Smooth muscle cell (in vitro differentiated cells): ENCODE data around the gene DAG1. TPM values are rescaled to one million over a fixed set of nuclear protein-coding genes. Genes with fewer than 3 reads are reported as not detected.

Experiments
- DNase-seq: peaks from one replicate; lab custom pipeline; 2025; ENCODE audit not compliant: unreplicated experiment; lab: John Stamatoyannopoulos, UW
- H2AFZ ChIP-seq: fragments of 200-600 bp; sonication (generic); 2 replicates; pipeline ENCODE4 v1.6.0; 2016; ENCODE audit warnings: antibody characterized with exemption, low read depth, mild to moderate bottlenecking
- H3F3A ChIP-seq: fragments of 200-600 bp; sonication (generic); 2 replicates; pipeline ENCODE4 v1.6.0; 2017; ENCODE audit warnings: antibody characterized with exemption, low read depth
- H3K27ac ChIP-seq: fragments of 200-600 bp; sonication (generic); 2 replicates; pipeline ENCODE4 v1.5.1; 2016; ENCODE audit warnings: low read depth, mild to moderate bottlenecking
- H3K27me3 ChIP-seq: fragments of 200-600 bp; sonication (generic); 2 replicates; pipeline ENCODE4 v1.6.1; 2016; ENCODE audit warnings: low read depth, mild to moderate bottlenecking
- H3K36me3 ChIP-seq: fragments of 200-600 bp; sonication (generic); 2 replicates; pipeline ENCODE4 v1.5.1; 2016; ENCODE audit warnings: low read depth
- H3K4me1 ChIP-seq: fragments of 200-600 bp; sonication (generic); 2 replicates; pipeline ENCODE4 v1.5.1; 2016; ENCODE audit warnings: low read depth
- H3K4me2 ChIP-seq: fragments of 200-600 bp; sonication (generic); 2 replicates; pipeline ENCODE4 v1.6.0; 2016; ENCODE audit warnings: mild to moderate bottlenecking
- H3K4me3 ChIP-seq: fragments of 200-600 bp; sonication (generic); 2 replicates; pipeline ENCODE4 v1.5.1; 2016; ENCODE audit warnings: mild to moderate bottlenecking
- H3K79me2 ChIP-seq: fragments of 200-600 bp; sonication (generic); 2 replicates; pipeline ENCODE4 v1.6.0; 2016; ENCODE audit warnings: low read depth, mild to moderate bottlenecking
- H3K9ac ChIP-seq: fragments of 200-600 bp; sonication (generic); 2 replicates; pipeline ENCODE4 v1.6.0; 2016; ENCODE audit warnings: low read depth
- H3K9me3 ChIP-seq: fragments of 200-600 bp; sonication (generic); replicated peaks from 2 replicates; pipeline ENCODE4 v1.5.1; 2016; ENCODE audit warnings: low read depth
- H4K20me1 ChIP-seq: fragments of 200-600 bp; sonication (generic); 2 replicates; pipeline ENCODE4 v1.6.0; 2016; ENCODE audit warnings: low read depth
- CTCF ChIP-seq: fragments of 200-600 bp; sonication (generic); IDR thresholded peaks from 2 replicates; pipeline ENCODE4 v1.5.1; 2017; ENCODE audit warnings: borderline replicate concordance, mild to moderate bottlenecking, antibody characterized with exemption; ENCODE audit not compliant: insufficient read depth, poor library complexity, severe bottlenecking
- WGBS: methylation state at CpG from one replicate; pipeline ENCODE4 v1.1.7; 2016; ENCODE audit warnings: low lambda C conversion rate; 5-methylcytosine and 5-hydroxymethylcytosine counted together
- polyA plus RNA-seq: library from polyadenylated mRNA; unstranded; fragments of >200 nt; fragmentation: Nextera tagmentation; extraction: Ambion mirVana; gene quantifications from 2 replicates; pipeline ENCODE4 v1.2.1, GENCODE V29; 2016
- total RNA-seq: library from RNA; depleted of rRNA; stranded (reverse); fragments of >200 nt; gene quantifications from 2 replicates; pipeline ENCODE4 v1.2.3, GENCODE V29; 2014

DAG1 gene
- total and polyA plus RNA-seq, 2 experiments from 2014 or later: 32.1 to 61.6 TPM

- 70% methylated on average over 4 of the region's 4 CpGs for WGBS
- no peak for DNase-seq
- Histone ChIP-seq H3K4me1 (no peaks in the 10 kb centered on the region), H3K4me2 (peak overlapping the region; percentile 4), H3K27ac (peak overlapping the region; percentile 27), H2AFZ (no peak overlapping the region), H3K9me3 (no peaks in the 10 kb centered on the region), H3K27me3 (no peaks in the 10 kb centered on the region), H3F3A (peaks cover 3% of the 10 kb centered on the region), H3K9ac (no peak overlapping the region), H3K36me3 (no peaks in the 10 kb centered on the region), H4K20me1 (peaks cover 32% of the 10 kb centered on the region), H3K4me3 (no peak overlapping the region), H3K79me2 (peaks cover 16% of the 10 kb centered on the region)
- no peak for TF ChIP-seq CTCF
Observed at GRCh38 chr3:49513494-49514124, 43.5 kb downstream of the DAG1 start.

DNA sequence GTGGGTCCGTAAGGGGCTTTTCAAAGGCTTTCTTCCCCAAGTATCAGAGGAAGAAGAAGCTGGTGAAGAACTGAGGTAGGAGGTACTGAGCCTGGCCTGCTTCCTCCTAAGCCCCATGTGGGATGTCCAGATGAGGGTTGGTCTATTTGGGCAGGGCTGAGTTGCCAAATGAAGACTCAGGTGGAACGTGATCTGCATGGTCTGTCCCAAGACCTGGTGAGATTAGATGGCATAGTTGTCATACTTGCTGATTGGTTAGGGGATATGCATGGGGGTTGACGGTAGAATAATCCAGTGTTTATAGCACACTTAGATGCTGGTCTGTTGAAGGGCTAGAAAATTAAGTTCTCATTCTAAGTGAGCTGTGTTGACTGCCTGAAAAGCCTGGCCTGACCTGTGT, 47.9 kb downstream of the DAG1 start:
- DNase-seq: no peak
- Histone ChIP-seq H4K20me1 (peaks cover 48% of the 10 kb centered on the region), H3K4me1 (no peaks in the 10 kb centered on the region), H3K9ac (no peak overlapping the region), H3K4me3 (no peak overlapping the region), H3K4me2 (no peak overlapping the region), H3K9me3 (no peaks in the 10 kb centered on the region), H3F3A (peaks cover under 1% of the 10 kb centered on the region), H3K36me3 (no peaks in the 10 kb centered on the region), H3K27me3 (no peaks in the 10 kb centered on the region), H2AFZ (no peak overlapping the region), H3K27ac (no peak overlapping the region), H3K79me2 (peaks cover 14% of the 10 kb centered on the region)
- 96% methylated on average over 3 of the region's 3 CpGs for WGBS
- TF ChIP-seq CTCF: no peak

GRCh38 chr3:49518441-49518840, 48.4 kb downstream of the DAG1 start:
- Histone ChIP-seq H3K36me3 (no peaks in the 10 kb centered on the region), H3K9me3 (no peaks in the 10 kb centered on the region), H2AFZ (no peak overlapping the region), H3K4me1 (no peaks in the 10 kb centered on the region), H3K27me3 (no peaks in the 10 kb centered on the region), H4K20me1 (peaks cover 52% of the 10 kb centered on the region), H3K4me2 (no peak overlapping the region), H3F3A (no peaks in the 10 kb centered on the region), H3K79me2 (peaks cover 14% of the 10 kb centered on the region), H3K4me3 (no peak overlapping the region), H3K9ac (no peak overlapping the region), H3K27ac (no peak overlapping the region)
- WGBS: 91% methylated on average over 5 of the region's 5 CpGs
- no peak for TF ChIP-seq CTCF
- DNase-seq: no peak

DNA sequence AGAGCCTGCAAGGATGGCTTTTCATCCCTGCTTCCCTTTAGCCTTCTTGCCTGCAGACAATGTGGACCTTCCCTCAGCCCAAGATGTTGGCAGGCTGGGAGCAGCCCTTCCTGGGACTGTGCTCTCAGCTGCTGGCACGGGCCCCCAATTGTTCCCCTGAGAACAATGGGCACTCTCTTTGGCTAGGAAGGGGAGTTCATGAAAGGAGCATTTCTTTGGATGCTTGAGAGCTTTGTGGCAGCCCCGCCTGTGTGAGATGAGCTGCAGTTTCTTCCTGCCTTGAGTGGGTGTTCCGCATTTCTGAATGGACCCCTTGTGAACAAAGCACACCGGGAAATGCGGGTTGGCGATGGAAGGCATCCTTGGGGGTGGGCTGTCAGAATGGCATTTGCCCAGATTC, 49.2 kb downstream of the DAG1 start:
- no peak for DNase-seq
- Histone ChIP-seq H3K9ac (no peak overlapping the region), H3K9me3 (no peaks in the 10 kb centered on the region), H4K20me1 (peaks cover 60% of the 10 kb centered on the region), H3K4me2 (no peak overlapping the region), H3K27me3 (no peaks in the 10 kb centered on the region), H3K4me1 (no peaks in the 10 kb centered on the region), H3F3A (no peaks in the 10 kb centered on the region), H3K79me2 (peaks cover 14% of the 10 kb centered on the region), H3K27ac (no peak overlapping the region), H3K36me3 (no peaks in the 10 kb centered on the region), H3K4me3 (no peak overlapping the region), H2AFZ (no peak overlapping the region)
- no peak for TF ChIP-seq CTCF
- 84% methylated on average over 6 of the region's 6 CpGs for WGBS
